Measurements from ENCODE around the gene LONP1.
"Not testable (repeated sequence)": the region's sequence is repeated elsewhere in the genome, so short reads cannot be mapped to it uniquely, and the experiment has no call there.

The LONP1 gene

GRCh38 chr19:5711025-5711424 lies 8.9 kb downstream of the LONP1 start:
- no peak for DNase-seq (ENCODE audit: low spot score)

- peak; percentile 13 for DNase-seq (ENCODE audit: low spot score)
These were observed 12.1 kb downstream of the LONP1 start for GRCh38 chr19:5707576-5708575.

DNA sequence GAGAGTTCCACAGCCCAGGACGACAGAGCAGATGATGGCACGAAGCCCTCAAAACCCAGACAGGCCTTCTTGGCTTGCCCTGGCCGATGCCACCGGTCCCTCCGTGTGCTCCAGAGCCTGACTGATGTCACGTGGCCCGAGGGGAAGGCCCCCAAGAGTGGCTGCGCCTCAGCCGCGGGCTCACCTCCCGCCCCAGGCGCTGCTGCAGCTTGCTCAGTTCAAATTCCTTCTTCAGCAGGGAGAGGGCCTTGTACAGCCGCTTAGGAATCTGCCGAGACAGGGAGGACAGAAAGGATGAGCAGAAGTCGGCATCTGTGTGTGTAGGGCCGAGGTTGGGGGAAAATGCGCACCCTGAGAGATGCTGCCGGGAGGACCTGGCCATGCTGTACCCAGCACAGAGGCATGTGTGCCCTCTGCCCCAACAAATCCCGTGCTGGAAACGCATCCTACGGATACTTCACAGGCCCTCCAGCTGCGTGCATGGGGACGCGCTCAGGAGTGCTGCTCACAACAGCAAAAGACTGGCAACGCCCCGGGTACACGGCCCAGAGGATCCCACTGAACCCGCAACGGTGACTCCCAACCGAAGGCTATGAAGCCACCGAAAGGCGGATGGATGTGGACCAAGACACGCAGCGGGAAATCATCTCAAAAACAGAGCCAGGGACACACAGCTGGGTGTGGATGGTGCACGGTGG lies 12.9 kb downstream of the LONP1 start:
- DNase-seq (ENCODE audit: low spot score): no peak

DNA sequence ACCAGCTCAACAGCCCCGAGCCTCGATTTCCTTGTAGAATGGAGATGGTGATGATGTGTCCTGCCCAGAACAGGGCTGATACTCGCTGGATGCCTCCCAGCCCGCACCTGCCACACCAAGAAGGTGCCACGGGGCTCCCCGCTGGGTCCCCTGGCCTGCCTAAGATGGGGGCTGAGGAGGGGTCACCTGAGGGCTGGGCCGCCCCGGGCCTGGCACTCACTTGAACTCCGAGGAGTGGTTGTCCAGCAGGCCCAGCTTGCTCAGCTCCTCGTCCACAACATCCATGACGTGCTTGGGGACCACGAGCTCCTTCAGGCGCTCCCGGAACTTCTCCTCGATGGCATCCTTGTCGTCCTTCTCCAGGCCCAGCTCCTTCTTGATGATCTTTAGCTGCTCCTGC lies 14.4 kb downstream of the LONP1 start:
- no peak for DNase-seq (ENCODE audit: low spot score)

GRCh38 chr19:5703819-5704818 lies 15.8 kb downstream of the LONP1 start:
- no peak for DNase-seq (ENCODE audit: low spot score)

DNA sequence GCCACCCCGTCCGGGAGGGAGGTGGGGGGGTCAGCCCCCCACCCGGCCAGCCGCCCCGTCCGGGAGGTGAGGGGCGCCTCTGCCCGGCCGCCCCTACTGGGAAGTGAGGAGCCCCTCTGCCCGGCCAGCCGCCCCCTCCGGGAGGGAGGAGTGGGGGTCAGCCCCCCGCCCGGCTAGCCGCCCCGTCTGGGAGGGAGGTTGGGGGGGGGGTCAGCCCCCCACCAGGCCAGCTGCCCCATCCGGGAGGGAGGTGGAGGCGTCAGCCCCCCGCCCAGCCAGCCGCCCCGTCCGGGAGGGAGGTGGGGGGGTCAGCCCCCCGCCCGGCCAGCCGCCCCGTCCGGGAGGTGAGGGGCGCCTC lies 17.9 kb downstream of the LONP1 start:
- DNase-seq (ENCODE audit: low spot score): not testable (repeated sequence)

- no peak for DNase-seq (ENCODE audit: low spot score)
These were observed 19.4 kb downstream of the LONP1 start for GRCh38 chr19:5700455-5701092.

GRCh38 chr19:5698635-5699422 lies 21.1 kb downstream of the LONP1 start:
- DNase-seq (ENCODE audit: low spot score): no peak

GRCh38 chr19:5697890-5698634 lies 21.9 kb downstream of the LONP1 start:
- no peak for DNase-seq (ENCODE audit: low spot score)

- DNase-seq (ENCODE audit: low spot score): no peak
These were observed 22.7 kb downstream of the LONP1 start for GRCh38 chr19:5697022-5697889.

GRCh38 chr19:5696196-5697021 lies 23.5 kb downstream of the LONP1 start:
- no peak for DNase-seq (ENCODE audit: low spot score)

DNA sequence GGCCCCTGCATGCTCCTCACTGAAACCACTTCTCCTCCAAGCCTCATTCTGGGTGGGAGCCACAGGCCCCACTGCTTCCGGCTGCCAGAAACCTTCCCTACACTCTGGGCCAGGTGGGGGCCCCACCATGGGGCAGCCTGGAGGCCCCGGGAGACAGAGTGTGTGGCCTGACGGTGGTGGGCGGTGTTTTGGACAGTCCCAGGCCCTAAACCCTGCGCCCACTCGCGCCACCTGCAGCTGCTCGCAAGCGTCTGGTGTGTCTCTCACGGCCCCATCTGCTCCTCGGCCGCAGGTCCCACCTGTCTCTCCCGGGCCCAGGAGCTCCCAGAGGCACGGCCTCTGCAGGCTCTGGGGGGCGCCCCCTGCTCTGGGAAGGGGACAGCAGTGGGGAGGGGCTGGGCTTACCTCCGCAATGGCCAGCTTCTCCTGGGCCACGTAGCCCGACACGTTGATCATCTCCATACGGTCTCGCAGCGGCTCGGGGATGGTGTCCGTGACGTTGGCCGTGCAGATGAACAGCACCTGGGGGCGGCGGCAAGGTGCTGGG lies 24.2 kb downstream of the LONP1 start:
- no peak for DNase-seq (ENCODE audit: low spot score)

GRCh38 chr19:5694956-5695648 lies 24.8 kb downstream of the LONP1 start:
- DNase-seq (ENCODE audit: low spot score): no peak

DNA sequence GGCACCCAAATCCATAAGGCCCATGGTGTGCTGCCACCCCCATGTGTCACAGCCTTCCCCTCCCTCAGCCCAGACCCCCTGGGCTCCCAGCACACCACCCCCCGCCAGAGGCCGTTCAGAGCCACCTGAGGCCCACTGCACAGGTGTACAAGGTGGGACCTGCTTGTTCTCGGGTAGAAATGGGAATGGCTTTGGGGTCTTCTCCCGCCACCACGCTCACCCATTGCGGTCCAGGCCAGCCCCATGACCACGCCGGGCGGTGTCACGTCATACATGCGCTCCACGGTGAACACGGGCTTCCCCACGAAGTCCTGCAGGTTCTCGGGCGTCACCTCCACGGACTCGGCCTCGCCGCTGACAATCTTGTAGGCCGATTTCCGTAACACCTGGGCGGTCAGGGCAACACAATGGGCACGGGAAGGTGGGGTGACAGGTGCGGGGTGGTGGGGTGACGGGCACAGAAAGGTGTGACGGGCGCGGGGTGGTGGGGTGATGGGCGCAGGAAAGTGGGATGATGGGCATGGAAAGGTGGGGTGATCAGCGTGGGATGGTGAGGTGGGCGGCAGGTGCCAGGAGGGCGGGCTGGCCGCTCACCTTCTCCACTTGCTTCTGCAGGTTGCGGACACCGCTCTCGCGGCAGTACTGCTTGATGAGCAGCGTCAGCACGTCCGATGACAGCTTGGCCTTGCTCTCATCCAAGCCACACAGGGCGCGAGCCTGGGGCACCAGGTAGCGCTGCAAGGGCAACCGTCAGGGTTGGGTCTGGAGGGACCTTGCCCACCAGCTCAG lies 25.6 kb downstream of the LONP1 start:
- no peak for DNase-seq (ENCODE audit: low spot score)

GRCh38 chr19:5693195-5694166 lies 26.5 kb downstream of the LONP1 start:
- no peak for DNase-seq (ENCODE audit: low spot score)
